IMR-90 (cell line): ENCODE data around the gene CEMP1. TPM values are rescaled to one million over a fixed set of nuclear protein-coding genes. Genes with fewer than 3 reads are reported as not detected.

Source experiments
- ATAC-seq: fragments of 200-7000 bp; cut with Tn5 transposase; 2 replicates; pipeline ENCODE4 v1.9.1; 2020; ENCODE audit warnings: low read depth, mild to moderate bottlenecking, moderate library complexity
- BruUV-seq: library from RNA; stranded (reverse); fragments of 400-500 nt; replicated peaks from 2 replicates; lab custom pipeline; 2021; lab: Mats Ljungman, UMichigan
- CTCF ChIA-PET: fragments of 300-600 bp; formaldehyde crosslinking; extraction: SDS; loops from one replicate; lab custom pipeline; 2021; ENCODE audit warnings: antibody characterized with exemption; lab: Yijun Ruan, JAX
- POLR2A ChIA-PET: fragments of 300-600 bp; sonication (Branson Sonifier 250); formaldehyde crosslinking; loops from one replicate; lab custom pipeline; 2022; ENCODE audit warnings: antibody characterized with exemption; ENCODE audit not compliant: unreplicated experiment; lab: Charles Lee
- DNase-seq: peaks from one replicate; pipeline ENCODE4 v3.0.0; 2013
- H2AFZ ChIP-seq: replicated peaks from 2 replicates; pipeline ENCODE3; 2013; ENCODE audit warnings: low read length, mild to moderate bottlenecking; ENCODE audit not compliant: poor library complexity
- H2AK5ac ChIP-seq: 2 replicates; pipeline ENCODE4 v1.6.1; 2013; ENCODE audit warnings: low read depth, low read length, inconsistent platforms
- H2AK9ac ChIP-seq: replicated peaks from 2 replicates; pipeline ENCODE3; 2013; ENCODE audit warnings: mild to moderate bottlenecking, low read depth, low read length, moderate library complexity; ENCODE audit not compliant: poor library complexity
- H2BK120ac ChIP-seq: 2 replicates; pipeline ENCODE4 v1.6.1; 2013; ENCODE audit warnings: low read depth, low read length, inconsistent platforms
- H2BK15ac ChIP-seq: 3 replicates; pipeline ENCODE4 v1.6.1; 2013; ENCODE audit warnings: low read depth, low read length, inconsistent platforms
- H2BK20ac ChIP-seq: 2 replicates; pipeline ENCODE4 v1.6.1; 2013; ENCODE audit warnings: low read depth, mild to moderate bottlenecking, inconsistent platforms, low read length, moderate library complexity
- H2BK5ac ChIP-seq: 2 replicates; pipeline ENCODE4 v1.6.1; 2013; ENCODE audit warnings: mild to moderate bottlenecking, low read depth, low read length, inconsistent platforms; ENCODE audit not compliant: poor library complexity, severe bottlenecking
- H3K14ac ChIP-seq: replicated peaks from 2 replicates; pipeline ENCODE4 v1.6.1; 2013; ENCODE audit warnings: low read depth, low read length, inconsistent platforms
- H3K18ac ChIP-seq: 2 replicates; pipeline ENCODE4 v1.6.1; 2013; ENCODE audit warnings: low read depth, low read length, control low read depth
- H3K23ac ChIP-seq: 2 replicates; pipeline ENCODE4 v1.6.1; 2013; ENCODE audit warnings: low read depth, low read length, inconsistent platforms
- H3K27ac ChIP-seq: 2 replicates; pipeline ENCODE4 v1.5.1; 2013; ENCODE audit warnings: mild to moderate bottlenecking, control low read depth, low read length; ENCODE audit not compliant: insufficient read depth
- H3K27me3 ChIP-seq: 2 replicates; pipeline ENCODE4 v1.6.1; 2013; ENCODE audit warnings: low read length; ENCODE audit not compliant: control insufficient read depth, insufficient read depth
- H3K36me3 ChIP-seq: 2 replicates; pipeline ENCODE4 v1.6.1; 2013; ENCODE audit warnings: low read length, mixed read lengths; ENCODE audit not compliant: control insufficient read depth, insufficient read depth
- H3K4ac ChIP-seq: 2 replicates; pipeline ENCODE4 v1.6.1; 2013; ENCODE audit warnings: low read depth, low read length, inconsistent platforms
- H3K4me1 ChIP-seq: 2 replicates; pipeline ENCODE4 v1.6.1; 2013; ENCODE audit warnings: low read length, mixed read lengths; ENCODE audit not compliant: control insufficient read depth, insufficient read depth
- H3K4me2 ChIP-seq: 2 replicates; pipeline ENCODE4 v1.6.1; 2013; ENCODE audit warnings: low read depth, mild to moderate bottlenecking, control low read depth, low read length, moderate library complexity
- H3K4me3 ChIP-seq: 2 replicates; pipeline ENCODE4 v1.5.1; 2013; ENCODE audit warnings: low read depth, mild to moderate bottlenecking, control low read depth, low read length, moderate library complexity; ENCODE audit not compliant: insufficient read depth
- H3K56ac ChIP-seq: 2 replicates; pipeline ENCODE4 v1.6.1; 2013; ENCODE audit warnings: low read length, inconsistent platforms; ENCODE audit not compliant: insufficient read depth; ENCODE audit errors: extremely low read depth
- H3K79me1 ChIP-seq, 2 experiments: 2 replicates each; pipeline ENCODE4 v1.6.1; 2013; ENCODE audit warnings: low read length in 2 of 2, inconsistent platforms in 1 of 2, low read depth in 1 of 2
- H3K9ac ChIP-seq: 2 replicates; pipeline ENCODE4 v1.6.1; 2013; ENCODE audit warnings: low read depth, low read length, control low read depth
- H3K9me1 ChIP-seq: 2 replicates; pipeline ENCODE4 v1.6.1; 2013; ENCODE audit warnings: low read length, inconsistent platforms; ENCODE audit not compliant: insufficient read depth
- H3K9me3 ChIP-seq: 2 replicates; pipeline ENCODE4 v1.6.1; 2013; ENCODE audit warnings: low read length; ENCODE audit not compliant: control insufficient read depth, insufficient read depth
- H4K20me1 ChIP-seq: 2 replicates; pipeline ENCODE4 v1.6.1; 2013; ENCODE audit warnings: low read length, inconsistent platforms; ENCODE audit not compliant: insufficient read depth
- H4K5ac ChIP-seq: 2 replicates; pipeline ENCODE4 v1.6.1; 2013; ENCODE audit warnings: mild to moderate bottlenecking, low read depth, low read length, control low read depth
- H4K8ac ChIP-seq, 2 experiments: 2 replicates each; pipeline ENCODE4 v1.6.1; 2013; ENCODE audit warnings: low read depth in 2 of 2, low read length in 2 of 2, control low read depth in 1 of 2, inconsistent platforms in 1 of 2
- H4K91ac ChIP-seq: 2 replicates; pipeline ENCODE4 v1.6.1; 2013; ENCODE audit warnings: low read depth, low read length, inconsistent platforms; ENCODE audit not compliant: insufficient read depth
- SMC3 ChIP-seq: fragments of 150-350 bp; IDR thresholded peaks from 2 replicates; pipeline ENCODE4 v1.6.1; 2016; ENCODE audit warnings: low read depth, mild to moderate bottlenecking, antibody characterized with exemption, low read length, moderate library complexity
- WGBS, 2 experiments: methylation state at CpG; one replicate each; pipeline versions ENCODE4 v1.1.5 to v1.1.7; 2013; ENCODE audit warnings: missing lambda C conversion rate in 2 of 2; ENCODE audit not compliant: insufficient read length in 1 of 2; ENCODE audit errors: extremely low coverage in 2 of 2; 5-methylcytosine and 5-hydroxymethylcytosine counted together
- dilution Hi-C: fragments of 300-500 bp; cut with HindIII; formaldehyde crosslinking; loops from one replicate; pipeline ENCODE4 v1.14.3; 2018; ENCODE audit warnings: low sequenced_read_pairs; ENCODE audit not compliant: unreplicated experiment
- in situ Hi-C: fragments of 300-500 bp; cut with MboI; formaldehyde crosslinking; loops from 3 replicates; pipeline ENCODE4 v1.14.3; 2019; ENCODE audit warnings: low sequenced_read_pairs, inconsistent platforms, mixed read lengths
- intact Hi-C: fragments of 100-400 bp; cut with micrococcal nuclease; formaldehyde crosslinking; loops from 2 replicates; pipeline ENCODE4 v1.10.0; 2022
- polyA plus RNA-seq, 3 experiments: library from polyadenylated mRNA; depleted of rRNA; stranded (reverse); fragments of >200 nt; gene quantifications; 2 replicates each; pipeline ENCODE4 v1.2.3, GENCODE V29; 2012; ENCODE audit warnings: low replicate concordance in 1 of 3
- total RNA-seq: library from RNA; depleted of rRNA; stranded (reverse); fragments of >200 nt; gene quantifications from 2 replicates; pipeline ENCODE4 v1.2.3, GENCODE V29; 2012

The CEMP1 gene
- total and polyA plus RNA-seq, 2 of the 4 experiments (the other 2 are of a cell fraction) = not detected

DNA sequence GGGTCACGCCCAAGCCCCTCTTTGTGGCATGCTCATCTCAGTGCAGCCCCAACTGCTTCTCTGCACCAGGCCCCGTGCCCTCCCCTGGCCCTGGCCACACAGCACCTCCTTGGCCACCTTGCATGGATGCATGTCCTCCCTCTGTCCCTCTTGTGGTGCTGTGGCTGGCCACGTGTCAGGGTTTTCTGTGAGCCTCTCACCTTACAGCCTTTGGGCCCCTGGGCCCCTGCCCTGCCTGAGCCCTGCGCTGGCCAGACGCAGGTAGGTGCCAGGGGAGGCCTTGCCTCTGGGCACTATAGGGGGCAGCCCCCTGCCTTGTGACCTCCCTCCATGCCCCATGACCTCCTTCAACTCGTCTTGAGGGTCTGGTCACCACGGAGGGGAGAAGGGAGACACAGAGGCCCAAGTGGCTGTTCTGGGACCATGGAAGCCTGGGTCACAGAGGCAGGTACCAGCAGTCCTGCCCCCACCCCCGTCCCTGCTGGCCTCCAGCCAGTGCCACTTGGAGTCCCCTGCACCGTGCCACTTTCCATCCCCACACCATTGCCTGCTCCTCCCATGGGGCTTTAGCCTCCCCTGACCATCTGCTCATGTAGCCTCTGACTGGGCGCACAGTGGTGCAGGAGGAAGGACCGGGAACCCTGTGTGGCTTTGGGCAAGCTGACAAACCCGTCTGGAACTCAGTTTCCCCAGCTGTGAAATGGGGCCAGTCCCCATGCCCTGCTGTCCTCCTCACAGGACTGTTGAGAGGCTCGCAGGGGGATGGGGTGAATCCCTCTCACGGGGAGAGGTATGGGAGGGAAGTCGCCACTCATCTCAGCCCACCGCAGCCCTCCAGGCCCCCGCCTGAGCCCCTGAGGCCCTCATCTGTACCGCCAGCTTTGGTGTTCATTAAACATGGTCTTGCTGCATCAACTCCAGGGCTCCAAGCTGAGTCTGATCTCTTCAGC is 29.0 kb downstream of the CEMP1 start:
- in situ Hi-C loops (loop anchor here (10.0 kb wide), 1 partner anchor 247 kb away; the partner anchor contains the start of gene ECI1), intact Hi-C loops (loop anchor here (1.0 to 2.0 kb wide), 3 partner anchors 28 to 162 kb away; partner anchors contain the start of gene ABCA3), dilution Hi-C loops (no loop called here)
- Histone ChIP-seq H4K91ac (0 out of 2 replicates have a peak overlapping the region, but pooled peaks have one; percentile 34), H4K20me1 (peaks cover 17% of the 10 kb centered on the region), H3K18ac (no peak overlapping the region), H2AK9ac (peak overlapping the region; percentile 73), H3K23ac (no peak overlapping the region), H3K79me1 (peaks cover 3 to 19% of the 10 kb centered on the region in 2 experiments; a peak in 2 of 4 replicates), H3K56ac (no peak overlapping the region), H4K8ac (no peak overlapping the region), H3K27ac (no peak overlapping the region), H3K4me1 (peaks cover 9% of the 10 kb centered on the region), H2BK5ac (peak overlapping the region; percentile 34), H3K36me3 (peaks cover 7% of the 10 kb centered on the region; the same call in 1 of the 2 replicates), H2BK120ac (no peak overlapping the region), H4K5ac (no peak overlapping the region), H3K9ac (no peak overlapping the region), H3K4ac (peak overlapping the region; percentile 45), H3K14ac (0 out of 2 replicates have a peak overlapping the region, but pooled peaks have one; percentile 12), H2BK15ac (no peak overlapping the region), H2BK20ac (no peak overlapping the region), H3K27me3 (no peaks in the 10 kb centered on the region), H2AK5ac (no peak overlapping the region), H3K4me3 (no peak overlapping the region), H3K9me3 (no peaks in the 10 kb centered on the region), H3K9me1 (no peaks in the 10 kb centered on the region), H2AFZ (peak overlapping the region; percentile 88), H3K4me2 (peak overlapping the region; percentile 1; the same call in 1 of the 2 replicates)
- ATAC-seq (no peak), DNase-seq (no peak)
- BruUV-seq = no TSS peak
- POLR2A ChIA-PET = no interaction called here
- WGBS, 2 experiments = 70% methylated on average over 11 of the region's 18 CpGs; no CpG with 5 or more reads in 1 of the 2 experiments
- CTCF ChIA-PET = interaction anchor here (0.7 to 1.0 kb wide), 3 partner anchors 13 to 34 kb away, joined by 3 to 4 read pairs (median 3); no protein-coding TSS in a partner anchor
- TF ChIP-seq SMC3 = no peak
